Sigmoid colon (tissue), 7 donors: ENCODE data around the gene PDK2. TPM values are rescaled to one million over a fixed set of nuclear protein-coding genes. Genes with fewer than 3 reads are reported as not detected.

Source experiments
- DNase-seq: peaks from one replicate; pipeline ENCODE4 v3.0.0-alpha.2; 2019
- H3K27ac ChIP-seq, 4 donors: fragments of 200-600 bp; sonication (generic); one replicate each; pipeline ENCODE4 v1.5.1; 2016 to 2019; ENCODE audit warnings: mild to moderate bottlenecking in 1 of 4
- H3K27me3 ChIP-seq, 3 donors: fragments of 200-600 bp; sonication (generic); one replicate each; pipeline ENCODE4 v1.5.1; 2019; ENCODE audit warnings: mild to moderate bottlenecking in 1 of 3
- H3K36me3 ChIP-seq, 4 donors: fragments of 200-600 bp; sonication (generic); one replicate each; pipeline ENCODE4 v1.5.1; 2016 to 2019
- H3K4me1 ChIP-seq, 4 donors: fragments of 200-600 bp; sonication (generic); one replicate each; pipeline ENCODE4 v1.5.1; 2017 to 2019
- H3K4me3 ChIP-seq, 4 donors: fragments of 200-600 bp; sonication (generic); one replicate each; pipeline ENCODE4 v1.5.1; 2017 to 2019; ENCODE audit warnings: mild to moderate bottlenecking in 2 of 4, moderate library complexity in 1 of 4
- H3K9me3 ChIP-seq, 4 donors: fragments of 200-600 bp in 3 of 4; sonication (generic) in 3 of 4; one replicate each; pipeline versions ENCODE4 v1.5.1 to v1.6.1; 2013 to 2019
- EP300 ChIP-seq, 4 donors: sonication (generic); formaldehyde crosslinking; IDR thresholded peaks; one replicate each; pipeline ENCODE4 v1.6.1; 2017; ENCODE audit warnings: antibody characterized with exemption in 4 of 4
- POLR2A ChIP-seq, 2 donors: fragments of 450-650 bp; IDR thresholded peaks; one replicate each; pipeline ENCODE4 v1.6.1; 2016; ENCODE audit warnings: antibody characterized with exemption in 2 of 2, mild to moderate bottlenecking in 2 of 2, moderate library complexity in 2 of 2
- POLR2AphosphoS5 ChIP-seq, 4 donors: sonication (generic); formaldehyde crosslinking; IDR thresholded peaks; one replicate each; pipeline ENCODE4 v1.6.1; 2017; ENCODE audit warnings: antibody characterized with exemption in 4 of 4
- WGBS, 2 donors: extraction: QIAGEN DNeasy Blood & Tissue Kit; methylation state at CpG; one replicate each; pipeline ENCODE4 v1.1.7; 2013; 5-methylcytosine and 5-hydroxymethylcytosine counted together
- intact Hi-C: fragments of 100-400 bp; cut with DNase I; formaldehyde crosslinking; loops from one replicate; pipeline ENCODE4 v1.15.1; 2023
- polyA plus RNA-seq, 3 donors: library from polyadenylated mRNA; stranded (reverse); fragments of 200-250 nt; gene quantifications; one replicate each; pipeline ENCODE4 v1.2.3, GENCODE V29; 2013
- total RNA-seq, 4 donors: library from RNA; depleted of rRNA; stranded (reverse); fragments of >200 nt; gene quantifications; one replicate each; pipeline ENCODE4 v1.1.0, GENCODE V29; 2016
- TF ChIP-seq, protein P1 (sequence below), 4 experiments: fragments of 450-650 bp in 3 of 4; fragments of 200-600 bp in 1 of 4; IDR thresholded peaks; one replicate each; pipeline ENCODE4 v1.5.1; 2016 to 2019; ENCODE audit warnings: antibody characterized with exemption in 4 of 4, mild to moderate bottlenecking in 3 of 4, moderate library complexity in 2 of 4
- donor health status: healthy with polysubstance abuse.
- donor health status: Bipolar disorder and iron deficiency.
- donor health status: healthy.

Gene PDK2
- total and polyA plus RNA-seq, 7 donors: 23.1 to 82.8 (median 43.9) TPM

DNA sequence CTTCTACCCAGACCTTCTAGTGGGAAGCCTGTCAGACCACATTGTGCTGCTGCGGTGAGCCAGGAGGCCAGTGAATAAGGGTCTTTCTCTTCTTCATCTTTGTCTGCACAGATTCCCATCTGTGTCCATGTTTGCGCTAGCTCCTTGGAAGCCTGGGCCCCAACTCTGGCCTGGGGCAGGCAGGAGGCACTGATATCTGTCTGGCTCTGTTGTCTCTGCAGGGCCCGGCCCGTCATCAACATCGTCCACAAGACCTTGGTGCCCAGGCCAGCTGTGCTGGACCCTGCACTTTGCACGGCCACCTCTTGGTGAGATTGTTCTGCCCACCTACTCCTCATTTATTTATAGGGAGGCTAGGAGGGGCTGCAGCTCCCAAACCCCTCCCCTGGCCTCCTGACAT lies 20.9 kb upstream of the PDK2 start:
- 93 to 95% methylated on average over 6 of the region's 6 CpGs for WGBS, 2 donors
- no peak overlapping the region for H3K27ac ChIP-seq
- no peaks in the 10 kb centered on the region for H3K9me3 ChIP-seq
- no peak for DNase-seq
- no peak overlapping the region for H3K4me3 ChIP-seq
- TF ChIP-seq POLR2A (IDR thresholded peaks at IDR 0.05): no peak
- no peak for TF ChIP-seq POLR2AphosphoS5 (IDR thresholded peaks at IDR 0.05)
- no peak for TF ChIP-seq EP300 (IDR thresholded peaks at IDR 0.05)
- TF ChIP-seq, protein P1, sequence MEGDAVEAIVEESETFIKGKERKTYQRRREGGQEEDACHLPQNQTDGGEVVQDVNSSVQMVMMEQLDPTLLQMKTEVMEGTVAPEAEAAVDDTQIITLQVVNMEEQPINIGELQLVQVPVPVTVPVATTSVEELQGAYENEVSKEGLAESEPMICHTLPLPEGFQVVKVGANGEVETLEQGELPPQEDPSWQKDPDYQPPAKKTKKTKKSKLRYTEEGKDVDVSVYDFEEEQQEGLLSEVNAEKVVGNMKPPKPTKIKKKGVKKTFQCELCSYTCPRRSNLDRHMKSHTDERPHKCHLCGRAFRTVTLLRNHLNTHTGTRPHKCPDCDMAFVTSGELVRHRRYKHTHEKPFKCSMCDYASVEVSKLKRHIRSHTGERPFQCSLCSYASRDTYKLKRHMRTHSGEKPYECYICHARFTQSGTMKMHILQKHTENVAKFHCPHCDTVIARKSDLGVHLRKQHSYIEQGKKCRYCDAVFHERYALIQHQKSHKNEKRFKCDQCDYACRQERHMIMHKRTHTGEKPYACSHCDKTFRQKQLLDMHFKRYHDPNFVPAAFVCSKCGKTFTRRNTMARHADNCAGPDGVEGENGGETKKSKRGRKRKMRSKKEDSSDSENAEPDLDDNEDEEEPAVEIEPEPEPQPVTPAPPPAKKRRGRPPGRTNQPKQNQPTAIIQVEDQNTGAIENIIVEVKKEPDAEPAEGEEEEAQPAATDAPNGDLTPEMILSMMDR (IDR thresholded peaks at IDR 0.05): no peak
- H3K36me3 ChIP-seq: peaks cover 26 to 96% (median 71%) of the 10 kb centered on the region in 4 donors
- intact Hi-C loops: no loop called here
- no peaks in the 10 kb centered on the region for H3K27me3 ChIP-seq
- no peaks in the 10 kb centered on the region for H3K4me1 ChIP-seq

DNA sequence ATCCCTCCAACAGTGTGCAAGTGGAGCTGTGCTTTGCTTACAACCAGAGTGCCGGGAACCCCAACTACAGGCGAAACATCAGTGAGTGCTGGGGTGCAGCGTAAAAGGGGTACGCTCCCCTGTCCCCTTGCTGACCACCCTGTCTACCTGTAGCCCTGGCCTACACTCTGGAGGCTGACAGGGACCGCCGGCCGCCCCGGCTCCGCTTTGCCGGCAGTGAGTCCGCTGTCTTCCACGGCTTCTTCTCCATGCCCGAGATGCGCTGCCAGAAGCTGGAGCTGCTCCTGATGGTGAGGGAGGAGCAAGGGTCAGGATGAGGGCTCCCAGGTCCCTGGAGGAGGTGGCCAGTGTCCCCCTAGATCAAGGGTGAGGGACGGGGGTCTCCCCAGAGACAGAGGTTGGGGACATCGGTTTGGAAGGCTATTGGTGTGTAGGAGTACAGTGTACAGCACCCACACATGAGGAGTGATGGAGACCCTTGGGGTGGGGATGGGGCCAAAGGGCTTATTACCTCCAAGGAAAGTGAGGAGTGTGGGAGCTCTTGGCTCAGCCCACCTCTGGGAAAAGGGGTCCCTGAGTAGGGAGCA lies 19.6 kb upstream of the PDK2 start:
- H3K4me3 ChIP-seq: no peak overlapping the region
- DNase-seq: no peak
- WGBS, 2 donors: 96 to 97% methylated on average over 16 of the region's 16 CpGs
- H3K4me1 ChIP-seq: no peaks in the 10 kb centered on the region
- peaks cover 29 to 99% (median 70%) of the 10 kb centered on the region in 4 donors for H3K36me3 ChIP-seq
- intact Hi-C loops: no loop called here
- no peaks in the 10 kb centered on the region for H3K9me3 ChIP-seq
- no peaks in the 10 kb centered on the region for H3K27me3 ChIP-seq
- no peak overlapping the region for H3K27ac ChIP-seq
- TF ChIP-seq EP300 (IDR thresholded peaks at IDR 0.05) (no peak), POLR2A (IDR thresholded peaks at IDR 0.05) (no peak), POLR2AphosphoS5 (IDR thresholded peaks at IDR 0.05) (no peak)
- TF ChIP-seq, protein P1 (IDR thresholded peaks at IDR 0.05): no peak

DNA sequence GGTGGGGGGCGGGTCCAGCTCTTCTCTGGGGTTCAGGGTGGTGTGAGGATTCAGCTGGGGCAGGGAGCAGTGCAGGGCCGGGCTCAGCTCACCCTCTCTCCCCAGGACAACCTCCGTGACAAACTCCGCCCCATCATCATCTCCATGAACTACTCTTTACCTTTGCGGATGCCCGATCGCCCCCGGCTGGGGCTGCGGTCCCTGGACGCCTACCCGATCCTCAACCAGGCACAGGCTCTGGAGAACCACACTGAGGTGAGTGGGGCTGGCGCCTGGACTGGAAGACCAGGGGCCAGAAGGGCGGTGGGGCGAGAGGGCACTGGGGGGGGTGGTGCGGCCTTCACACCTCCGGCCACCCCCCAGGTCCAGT lies 18.9 kb upstream of the PDK2 start:
- no peaks in the 10 kb centered on the region for H3K4me1 ChIP-seq
- no peak overlapping the region for H3K4me3 ChIP-seq
- no peak for DNase-seq
- H3K27ac ChIP-seq: no peak overlapping the region
- intact Hi-C loops: no loop called here
- peaks cover 22 to 99% (median 71%) of the 10 kb centered on the region in 4 donors for H3K36me3 ChIP-seq
- H3K27me3 ChIP-seq: no peaks in the 10 kb centered on the region
- no peaks in the 10 kb centered on the region for H3K9me3 ChIP-seq
- TF ChIP-seq EP300 (IDR thresholded peaks at IDR 0.05) (no peak), POLR2AphosphoS5 (IDR thresholded peaks at IDR 0.05) (no peak), POLR2A (IDR thresholded peaks at IDR 0.05) (no peak)
- TF ChIP-seq, protein P1 (IDR thresholded peaks at IDR 0.05): no peak
- 89 to 91% methylated on average over 16 of the region's 16 CpGs for WGBS, 2 donors

DNA sequence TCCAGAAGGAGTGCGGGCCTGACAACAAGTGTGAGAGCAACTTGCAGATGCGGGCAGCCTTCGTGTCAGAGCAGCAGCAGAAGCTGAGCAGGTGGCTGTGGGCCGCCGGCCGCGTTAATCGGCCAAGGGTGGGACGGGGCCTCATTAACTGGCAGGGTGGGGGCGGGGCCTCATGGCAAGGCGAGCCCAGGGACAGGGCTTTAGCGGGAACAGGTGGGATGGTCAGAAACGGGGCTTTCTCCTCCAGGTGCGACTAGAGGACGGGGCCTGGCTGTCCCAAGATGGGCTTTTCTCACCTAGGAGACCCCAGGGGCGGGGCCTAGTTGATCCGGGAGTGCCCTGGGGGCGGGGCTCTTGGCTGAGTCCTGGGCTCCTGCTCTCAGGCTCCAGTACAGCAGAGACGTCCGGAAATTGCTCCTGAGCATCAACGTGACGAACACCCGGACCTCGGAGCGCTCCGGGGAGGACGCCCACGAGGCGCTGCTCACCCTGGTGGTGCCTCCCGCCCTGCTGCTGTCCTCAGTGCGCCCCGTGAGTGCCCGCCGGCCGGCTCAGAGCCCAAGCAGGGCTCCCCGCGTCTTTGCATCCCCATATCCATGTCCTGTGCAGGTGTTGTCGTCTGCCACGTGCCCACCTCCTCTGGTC lies 18.4 kb upstream of the PDK2 start:
- TF ChIP-seq POLR2AphosphoS5 (IDR thresholded peaks at IDR 0.05): no peak
- TF ChIP-seq POLR2A (IDR thresholded peaks at IDR 0.05): no peak
- TF ChIP-seq, protein P1 (IDR thresholded peaks at IDR 0.05): no peak
- no peak for TF ChIP-seq EP300 (IDR thresholded peaks at IDR 0.05)
- DNase-seq: no peak
- Histone ChIP-seq H3K9me3 (no peaks in the 10 kb centered on the region), H3K27ac (no peak overlapping the region), H3K27me3 (no peaks in the 10 kb centered on the region), H3K4me1 (no peaks in the 10 kb centered on the region), H3K4me3 (no peak overlapping the region), H3K36me3 (peaks cover 17 to 99% (median 72%) of the 10 kb centered on the region in 4 donors)
- WGBS, 2 donors: 53 to 62% methylated on average over 39 of the region's 39 CpGs
- intact Hi-C loops: no loop called here
